Measurements from ENCODE around the gene ZFC3H1.

GRCh38 chr12:71640316-71640715 lies 23.3 kb downstream of the ZFC3H1 start:
- TF ChIP-seq CTCF (IDR thresholded peaks at IDR 0.05) = no peak
- TF ChIP-seq POLR2A (IDR thresholded peaks at IDR 0.05) = no peak
